ENCODE data around the gene TMEM39B.
"Not testable (repeated sequence)": the region's sequence is repeated elsewhere in the genome, so short reads cannot be mapped to it uniquely, and the experiment has no call there.

TMEM39B gene

DNA sequence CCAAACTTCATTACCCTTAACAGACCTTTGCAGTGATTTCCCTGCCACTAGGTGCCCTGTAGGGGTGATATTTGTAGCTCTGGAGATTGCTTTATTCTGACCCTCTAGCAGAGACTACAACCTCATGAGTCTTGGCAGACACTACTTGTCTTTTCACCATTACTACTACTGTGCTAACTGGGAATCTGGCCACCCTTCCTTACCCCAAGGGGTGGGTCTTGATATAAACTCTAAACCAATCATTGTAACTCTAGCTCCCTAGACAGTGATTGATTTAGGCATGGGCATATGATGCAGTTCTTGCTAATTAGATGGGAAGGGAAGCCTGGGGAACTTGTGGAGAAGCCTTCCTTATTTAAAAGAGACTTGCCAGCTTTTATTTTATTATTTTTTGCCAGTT is 39.0 kb downstream of the TMEM39B start:
- no peak overlapping the region for H3K4me3 ChIP-seq (replicated peaks in 1 of 2; ENCODE audit: low read depth in 2 of 2, low read length in 2 of 2)
- peak; percentile 10 to 48 for DNase-seq (ENCODE audit: low read depth in 2 of 2)
- TF ChIP-seq, protein P1, sequence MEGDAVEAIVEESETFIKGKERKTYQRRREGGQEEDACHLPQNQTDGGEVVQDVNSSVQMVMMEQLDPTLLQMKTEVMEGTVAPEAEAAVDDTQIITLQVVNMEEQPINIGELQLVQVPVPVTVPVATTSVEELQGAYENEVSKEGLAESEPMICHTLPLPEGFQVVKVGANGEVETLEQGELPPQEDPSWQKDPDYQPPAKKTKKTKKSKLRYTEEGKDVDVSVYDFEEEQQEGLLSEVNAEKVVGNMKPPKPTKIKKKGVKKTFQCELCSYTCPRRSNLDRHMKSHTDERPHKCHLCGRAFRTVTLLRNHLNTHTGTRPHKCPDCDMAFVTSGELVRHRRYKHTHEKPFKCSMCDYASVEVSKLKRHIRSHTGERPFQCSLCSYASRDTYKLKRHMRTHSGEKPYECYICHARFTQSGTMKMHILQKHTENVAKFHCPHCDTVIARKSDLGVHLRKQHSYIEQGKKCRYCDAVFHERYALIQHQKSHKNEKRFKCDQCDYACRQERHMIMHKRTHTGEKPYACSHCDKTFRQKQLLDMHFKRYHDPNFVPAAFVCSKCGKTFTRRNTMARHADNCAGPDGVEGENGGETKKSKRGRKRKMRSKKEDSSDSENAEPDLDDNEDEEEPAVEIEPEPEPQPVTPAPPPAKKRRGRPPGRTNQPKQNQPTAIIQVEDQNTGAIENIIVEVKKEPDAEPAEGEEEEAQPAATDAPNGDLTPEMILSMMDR (IDR thresholded peaks at IDR 0.05; ENCODE audit: low read depth, low read length): no peak

DNA sequence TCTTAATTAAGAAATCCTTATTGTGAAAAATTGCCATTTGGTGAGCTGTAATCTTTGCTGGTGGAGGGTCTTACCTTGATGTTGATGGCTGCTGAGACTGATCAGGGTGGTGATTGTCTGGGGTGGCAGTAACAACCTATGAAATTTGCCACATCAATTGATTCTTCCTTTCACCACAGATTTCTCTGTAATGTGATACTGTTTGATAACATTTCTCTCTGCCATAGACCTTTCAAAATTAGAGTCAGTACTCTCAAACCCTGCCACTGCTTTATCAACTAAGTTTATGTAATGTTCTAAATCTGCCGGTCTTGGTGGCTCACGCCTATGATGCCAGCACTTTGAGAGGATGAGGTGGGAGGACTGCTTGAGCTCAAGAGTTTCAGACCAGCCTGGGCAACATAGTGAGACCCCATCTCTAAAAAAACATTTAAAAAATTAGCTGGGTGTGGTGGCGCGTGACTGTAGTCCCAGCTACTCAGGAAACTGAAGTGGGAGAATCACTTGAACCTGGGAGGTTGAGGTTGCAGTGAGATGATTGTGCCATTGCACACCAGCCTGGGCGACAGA is 40.2 kb downstream of the TMEM39B start:
- no peak overlapping the region for H3K4me3 ChIP-seq (replicated peaks in 1 of 2; ENCODE audit: low read depth in 2 of 2, low read length in 2 of 2)

DNA sequence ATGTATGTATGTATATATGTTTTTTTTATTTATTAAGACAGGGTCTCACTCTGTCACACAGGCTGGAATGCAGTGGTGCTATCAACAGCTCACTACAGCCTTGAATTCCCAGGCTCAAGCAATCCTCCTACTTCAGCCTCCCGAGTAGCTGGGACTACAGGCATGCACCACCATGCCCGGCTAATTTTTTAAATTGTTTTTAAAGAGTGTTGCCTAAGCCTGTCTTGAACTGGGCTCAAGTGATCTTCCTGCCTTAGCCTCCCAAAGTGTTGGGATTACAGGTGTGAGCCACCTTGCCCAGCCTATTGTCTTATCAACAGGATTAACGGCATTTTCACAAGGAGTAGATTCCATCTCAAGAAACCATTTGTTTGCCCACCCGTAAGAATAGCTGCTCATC is 40.7 kb downstream of the TMEM39B start:
- H3K4me3 ChIP-seq (replicated peaks in 1 of 2; ENCODE audit: low read depth in 2 of 2, low read length in 2 of 2); DNase-seq (ENCODE audit: low read depth in 2 of 2): not testable (repeated sequence)

More for the DNA sequence above, 40.2 kb downstream of the TMEM39B start:
- TF ChIP-seq, protein P1 (IDR thresholded peaks at IDR 0.05; ENCODE audit: low read depth, low read length): no peak
- no peak for DNase-seq (ENCODE audit: low read depth in 2 of 2)

DNA sequence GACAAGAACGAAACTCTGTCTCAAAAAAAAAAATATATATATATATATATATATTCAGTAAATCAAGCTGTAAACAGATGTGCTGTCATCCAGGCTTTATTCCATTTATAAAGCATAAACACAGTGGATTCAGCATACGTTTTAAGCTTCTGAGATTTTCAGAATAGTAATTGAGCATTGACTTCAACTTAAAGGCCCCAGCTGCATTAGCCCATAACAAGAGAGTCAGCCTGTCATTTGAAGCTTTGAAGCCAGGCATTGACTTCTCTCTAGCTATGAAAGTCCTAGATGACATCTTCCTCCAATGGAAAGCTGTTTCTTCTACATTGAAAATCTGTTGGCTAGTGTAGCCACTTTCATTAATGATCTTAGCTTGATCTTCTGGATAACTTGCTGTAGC is 41.7 kb downstream of the TMEM39B start:
- no peak overlapping the region for H3K4me3 ChIP-seq (replicated peaks in 1 of 2; ENCODE audit: low read depth in 2 of 2, low read length in 2 of 2)
- TF ChIP-seq, protein P1 (IDR thresholded peaks at IDR 0.05; ENCODE audit: low read depth, low read length): no peak
- no peak for DNase-seq (ENCODE audit: low read depth in 2 of 2)

DNA sequence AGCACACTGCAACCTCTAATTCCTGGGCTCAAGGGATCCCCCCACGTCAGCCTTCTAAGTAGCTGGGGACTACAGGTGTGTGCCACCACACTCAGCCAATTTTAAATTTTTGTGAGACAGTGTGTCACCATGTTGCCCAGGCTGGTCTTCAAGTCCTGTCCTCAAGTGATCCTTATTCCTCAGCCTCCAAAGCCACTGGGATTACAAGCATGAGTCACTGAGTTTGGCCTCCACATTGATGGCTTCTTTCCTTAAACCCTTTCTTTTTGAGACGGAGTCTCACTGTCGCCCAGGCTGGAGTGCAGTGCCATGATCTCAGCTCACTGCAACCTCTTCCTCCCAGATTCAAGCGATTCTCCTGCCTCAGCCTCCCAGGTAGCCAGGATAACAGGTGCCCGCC is 42.8 kb downstream of the TMEM39B start:
- TF ChIP-seq, protein P1 (IDR thresholded peaks at IDR 0.05; ENCODE audit: low read depth, low read length): no peak
- H3K4me3 ChIP-seq (replicated peaks in 1 of 2; ENCODE audit: low read depth in 2 of 2, low read length in 2 of 2): no peak overlapping the region
- peak in 1 of 2 donors; percentile 54 for DNase-seq (ENCODE audit: low read depth in 2 of 2)

DNA sequence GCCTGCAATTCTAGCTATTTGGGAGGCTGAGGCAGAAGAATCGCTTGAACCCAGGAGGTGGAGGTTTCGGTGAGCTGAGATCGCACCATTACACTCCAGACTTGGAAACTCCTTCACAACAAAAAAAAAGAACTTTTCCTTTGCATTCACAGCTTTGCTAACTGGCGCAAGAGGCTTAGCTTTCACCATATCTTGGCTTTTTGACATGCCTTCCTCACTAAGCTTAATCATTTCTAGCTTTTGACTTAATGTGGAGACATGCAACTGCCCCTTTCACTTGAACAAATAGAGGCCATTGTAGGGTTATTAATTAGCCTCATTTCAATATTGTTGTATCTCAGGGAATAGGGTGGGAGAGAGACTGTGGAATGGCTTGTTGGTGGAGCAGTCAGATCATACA is 43.8 kb downstream of the TMEM39B start:
- TF ChIP-seq, protein P1 (IDR thresholded peaks at IDR 0.05; ENCODE audit: low read depth, low read length): no peak
- DNase-seq (ENCODE audit: low read depth in 2 of 2): peak; percentile 32 to 41
- H3K4me3 ChIP-seq (replicated peaks in 1 of 2; ENCODE audit: low read depth in 2 of 2, low read length in 2 of 2): no peak overlapping the region

DNA sequence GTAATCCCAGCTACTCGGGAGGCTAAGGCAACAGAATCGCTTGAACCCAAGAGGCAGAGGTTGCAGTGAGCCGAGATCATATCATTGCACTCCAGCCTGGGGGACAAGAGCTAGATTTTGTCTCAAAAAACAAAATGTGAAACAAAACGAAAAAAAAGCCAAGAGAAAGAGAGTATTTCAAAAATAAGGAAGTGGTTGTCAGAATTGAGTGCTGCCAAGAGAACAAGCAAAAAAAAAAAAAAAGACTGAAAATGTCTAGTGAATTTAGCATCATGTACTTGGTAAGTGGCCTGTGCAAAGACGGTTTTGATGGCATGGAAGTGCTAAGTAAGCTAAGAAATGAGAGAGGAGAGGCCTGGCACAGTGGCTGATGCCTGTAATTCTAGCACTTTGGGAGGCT is 49.4 kb downstream of the TMEM39B start:
- TF ChIP-seq, protein P1 (IDR thresholded peaks at IDR 0.05; ENCODE audit: low read depth, low read length): no peak
- H3K4me3 ChIP-seq (replicated peaks in 1 of 2; ENCODE audit: low read depth in 2 of 2, low read length in 2 of 2): no peak overlapping the region
- no peak for DNase-seq (ENCODE audit: low read depth in 2 of 2)

DNA sequence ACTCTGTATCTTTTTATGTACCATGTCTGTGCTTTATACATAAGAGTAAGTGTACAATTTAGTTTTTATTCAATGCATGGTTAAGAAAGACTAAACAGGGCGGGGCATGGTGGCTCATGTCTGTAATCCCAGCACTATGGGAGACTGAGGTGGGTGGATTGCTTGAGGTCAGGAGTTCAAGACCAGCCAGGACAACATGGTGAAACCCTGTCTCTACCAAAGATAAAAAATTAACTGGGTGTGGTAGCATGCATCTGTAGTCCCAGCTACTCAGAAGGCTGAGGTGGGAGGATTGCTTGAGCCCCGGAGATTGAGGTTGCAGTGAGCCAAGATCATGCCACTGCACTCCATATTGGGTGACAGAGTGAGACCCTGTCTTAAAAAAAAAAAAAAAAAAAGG is 50.6 kb downstream of the TMEM39B start:
- not testable (repeated sequence) for DNase-seq (ENCODE audit: low read depth in 2 of 2)

More for the DNA sequence above, 50.6 kb downstream of the TMEM39B start:
- not testable (repeated sequence) for H3K4me3 ChIP-seq (replicated peaks in 1 of 2; ENCODE audit: low read depth in 2 of 2, low read length in 2 of 2)

All from cardiac fibroblast (primary cell).